Tibial nerve (tissue), 4 donors: ENCODE measurements around the gene GRIA1.

Source experiments
- EP300 ChIP-seq, 2 donors: sonication (generic); formaldehyde crosslinking; IDR thresholded peaks; one replicate each; pipeline ENCODE4 v1.6.1; 2017; ENCODE audit warnings: antibody characterized with exemption in 2 of 2, mild to moderate bottlenecking in 1 of 2
- POLR2A ChIP-seq, 2 donors: fragments of 450-650 bp; IDR thresholded peaks; one replicate each; pipeline ENCODE4 v1.6.1; 2017; ENCODE audit warnings: antibody characterized with exemption in 2 of 2, mild to moderate bottlenecking in 2 of 2, moderate library complexity in 2 of 2
- TF ChIP-seq, protein P1 (sequence below), 5 experiments: fragments of 200-600 bp in 3 of 5; fragments of 450-650 bp in 2 of 5; sonication (generic) in 3 of 5; IDR thresholded peaks; one replicate each; pipeline ENCODE4 v1.5.1; 2016 to 2019; ENCODE audit warnings: antibody characterized with exemption in 5 of 5, mild to moderate bottlenecking in 3 of 5, moderate library complexity in 2 of 5

DNA sequence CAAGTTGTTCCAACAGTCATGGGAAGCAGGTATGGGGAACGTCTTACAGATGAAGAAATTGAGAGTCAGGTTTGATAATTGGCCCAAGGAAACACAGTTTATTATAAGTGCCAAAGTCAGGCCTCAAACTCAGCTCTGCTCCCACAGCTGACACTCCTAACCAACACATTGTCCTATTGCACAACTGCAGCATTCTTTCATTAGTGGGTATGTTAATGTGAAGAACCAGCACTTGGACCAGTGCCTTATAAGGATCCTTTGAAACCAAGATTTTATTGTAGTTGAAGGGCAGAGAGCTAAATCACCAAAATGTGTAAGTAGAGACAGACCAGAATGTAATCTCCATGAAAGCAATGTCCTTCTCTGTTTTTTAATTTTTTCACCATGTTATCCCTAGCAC, 56.1 kb downstream of the GRIA1 start:
- no peak for TF ChIP-seq POLR2A (IDR thresholded peaks at IDR 0.05)
- TF ChIP-seq, protein P1, sequence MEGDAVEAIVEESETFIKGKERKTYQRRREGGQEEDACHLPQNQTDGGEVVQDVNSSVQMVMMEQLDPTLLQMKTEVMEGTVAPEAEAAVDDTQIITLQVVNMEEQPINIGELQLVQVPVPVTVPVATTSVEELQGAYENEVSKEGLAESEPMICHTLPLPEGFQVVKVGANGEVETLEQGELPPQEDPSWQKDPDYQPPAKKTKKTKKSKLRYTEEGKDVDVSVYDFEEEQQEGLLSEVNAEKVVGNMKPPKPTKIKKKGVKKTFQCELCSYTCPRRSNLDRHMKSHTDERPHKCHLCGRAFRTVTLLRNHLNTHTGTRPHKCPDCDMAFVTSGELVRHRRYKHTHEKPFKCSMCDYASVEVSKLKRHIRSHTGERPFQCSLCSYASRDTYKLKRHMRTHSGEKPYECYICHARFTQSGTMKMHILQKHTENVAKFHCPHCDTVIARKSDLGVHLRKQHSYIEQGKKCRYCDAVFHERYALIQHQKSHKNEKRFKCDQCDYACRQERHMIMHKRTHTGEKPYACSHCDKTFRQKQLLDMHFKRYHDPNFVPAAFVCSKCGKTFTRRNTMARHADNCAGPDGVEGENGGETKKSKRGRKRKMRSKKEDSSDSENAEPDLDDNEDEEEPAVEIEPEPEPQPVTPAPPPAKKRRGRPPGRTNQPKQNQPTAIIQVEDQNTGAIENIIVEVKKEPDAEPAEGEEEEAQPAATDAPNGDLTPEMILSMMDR (IDR thresholded peaks at IDR 0.05): no peak
- no peak for TF ChIP-seq EP300 (IDR thresholded peaks at IDR 0.05)
